Activated CD8-positive, alpha-beta memory T cell treated with anti-CD3 and anti-CD28 coated beads for 48 hours (primary cell): ENCODE data around the gene MTA3.

ENCODE experiments used
- DNase-seq, 3 experiments: peaks; one replicate each; pipeline ENCODE4 v3.0.0-alpha.2; 2020; ENCODE audit warnings: low read depth in 2 of 3, low spot score in 2 of 3

Gene MTA3

DNA sequence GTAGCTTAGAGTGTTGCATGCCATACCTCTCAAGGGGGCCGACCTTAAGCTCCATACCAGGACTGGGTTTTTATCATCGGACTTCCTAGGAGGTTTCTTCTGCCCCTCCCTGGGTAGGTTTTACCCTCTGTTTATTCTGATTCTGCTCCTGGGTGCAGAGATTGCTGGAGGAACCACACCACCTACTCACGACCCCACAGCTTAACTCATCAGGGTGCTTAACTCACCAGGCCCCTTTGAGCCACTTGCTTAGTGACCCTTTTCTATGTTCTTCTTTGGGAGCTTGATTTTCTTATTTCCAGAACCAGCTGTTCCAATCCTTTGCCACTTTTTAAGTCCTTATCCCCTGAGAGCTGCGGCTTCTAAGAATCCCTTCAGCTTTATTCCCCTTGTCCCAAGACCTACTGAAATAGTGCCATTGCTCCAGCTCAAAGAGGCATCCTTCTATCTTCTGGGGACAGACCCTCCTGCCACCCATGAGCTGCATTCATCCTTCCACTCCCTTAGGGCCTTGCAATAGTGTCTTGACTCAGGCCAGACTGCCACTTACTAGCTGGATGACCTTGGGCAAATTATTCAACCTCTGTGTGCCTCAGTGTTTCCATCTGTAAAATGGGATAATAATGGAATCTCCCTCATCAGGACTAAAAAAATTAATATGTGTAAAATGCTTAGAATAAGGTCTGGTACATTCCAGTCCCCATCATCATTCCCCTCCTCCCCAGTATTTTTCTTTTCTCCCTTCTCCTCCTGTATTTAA is 189.7 kb downstream of the MTA3 start:
- DNase-seq = no peak

DNA sequence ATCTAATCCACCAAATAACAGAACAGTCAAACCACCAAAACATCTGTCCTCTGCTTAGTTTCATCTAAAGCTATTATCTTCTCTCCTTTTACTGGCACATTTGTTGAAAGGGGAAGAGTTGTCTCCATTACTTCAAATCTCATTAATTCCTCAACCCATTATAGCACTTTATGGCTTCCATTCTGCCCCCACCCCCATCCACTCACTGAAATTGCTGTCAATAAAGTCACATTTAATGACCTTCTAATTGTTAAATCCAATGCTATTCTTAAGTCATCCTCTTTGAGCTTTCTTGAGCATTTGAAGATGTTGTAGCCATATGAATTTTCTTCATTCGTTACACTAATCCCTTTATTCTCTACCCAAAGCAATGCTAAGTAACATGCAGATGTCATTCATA is 190.3 kb downstream of the MTA3 start:
- DNase-seq = no peak

DNA sequence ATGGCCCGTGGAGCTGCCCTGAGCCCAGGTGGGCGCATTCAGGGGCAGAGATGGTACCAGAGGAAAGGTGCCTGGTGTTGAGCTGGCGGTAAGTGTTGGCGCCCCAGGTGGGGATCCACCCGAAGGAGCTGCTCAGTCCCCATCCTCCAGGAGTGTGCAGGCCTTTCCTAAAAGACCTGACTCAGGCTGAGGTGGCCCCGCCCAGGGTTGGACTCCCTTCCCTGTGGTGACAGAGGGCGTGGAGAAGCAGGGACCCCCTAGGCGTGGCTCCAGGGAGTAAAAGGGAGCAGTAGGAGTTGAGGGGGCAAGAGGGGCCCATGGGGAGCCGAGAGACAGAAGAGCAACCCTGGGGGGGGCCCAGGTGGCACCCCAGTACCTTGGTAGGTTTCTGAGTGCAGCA is 193.1 kb downstream of the MTA3 start:
- DNase-seq = no peak

DNA sequence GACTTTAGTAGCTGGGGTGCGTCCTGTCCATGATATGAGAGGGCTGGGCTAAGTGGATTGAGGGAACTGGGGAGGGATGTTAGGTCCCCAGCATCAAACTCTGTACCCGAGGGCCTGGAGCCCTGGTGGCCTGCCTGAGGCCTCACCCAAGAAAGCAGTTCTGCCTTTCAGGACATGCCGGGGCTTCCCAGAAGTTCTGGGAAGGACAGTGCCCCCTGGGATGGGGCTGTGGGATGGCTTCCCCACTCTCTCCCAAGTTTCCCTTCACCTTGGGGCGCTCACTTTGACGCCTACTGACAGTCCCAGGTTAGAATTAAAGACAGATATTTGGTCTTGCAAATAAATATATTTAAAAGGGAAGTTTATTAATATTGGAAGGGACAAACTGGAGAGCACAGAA is 193.7 kb downstream of the MTA3 start:
- DNase-seq = no peak

DNA sequence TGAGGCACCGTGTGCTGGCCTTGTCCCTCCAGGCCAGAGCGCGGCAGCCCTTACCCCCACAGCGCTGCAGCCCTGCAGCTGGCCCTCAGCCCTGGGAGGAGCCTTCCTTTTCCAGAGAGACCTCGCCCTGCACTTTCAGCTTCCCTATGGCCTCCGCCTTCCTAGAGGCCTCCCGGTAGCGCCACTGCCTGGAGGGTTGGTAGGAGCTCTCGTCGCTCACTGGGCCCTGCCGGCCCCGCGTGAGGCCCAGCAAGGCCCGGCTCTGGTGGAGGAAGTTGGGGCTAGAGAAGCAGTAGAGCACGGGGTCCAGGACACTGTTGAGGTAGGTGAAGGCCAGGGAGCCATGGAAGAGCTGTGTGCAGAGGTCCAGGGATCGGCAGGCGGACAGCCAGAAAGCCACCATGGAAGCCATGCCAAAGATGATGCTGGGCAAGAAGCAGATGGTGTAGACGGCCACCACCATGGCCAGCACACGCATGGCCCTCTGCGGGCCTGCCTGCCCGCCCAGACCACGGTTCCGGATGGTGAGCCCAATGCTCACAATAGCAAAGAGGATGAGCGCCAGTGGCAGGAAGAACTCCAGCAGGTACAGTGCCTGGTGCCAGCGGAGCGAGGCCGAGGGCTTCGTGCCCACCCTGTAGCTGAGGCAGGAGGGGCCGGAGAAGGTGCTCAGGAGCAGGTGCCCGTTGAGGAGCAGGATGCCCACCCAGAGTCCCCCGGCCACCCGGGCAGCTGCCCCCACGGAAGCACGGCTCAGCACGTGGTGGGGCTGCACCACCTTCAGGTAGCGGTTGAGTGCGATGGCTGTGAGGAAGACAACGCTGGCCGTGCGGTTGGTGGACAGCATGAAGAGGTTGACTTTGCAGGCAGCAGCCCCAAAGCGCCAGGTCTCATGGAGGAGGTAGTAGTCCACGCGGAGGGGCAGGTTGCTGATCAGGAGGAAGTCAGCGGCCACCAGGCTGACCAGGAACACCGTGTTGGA is 194.7 kb downstream of the MTA3 start:
- no peak for DNase-seq

DNA sequence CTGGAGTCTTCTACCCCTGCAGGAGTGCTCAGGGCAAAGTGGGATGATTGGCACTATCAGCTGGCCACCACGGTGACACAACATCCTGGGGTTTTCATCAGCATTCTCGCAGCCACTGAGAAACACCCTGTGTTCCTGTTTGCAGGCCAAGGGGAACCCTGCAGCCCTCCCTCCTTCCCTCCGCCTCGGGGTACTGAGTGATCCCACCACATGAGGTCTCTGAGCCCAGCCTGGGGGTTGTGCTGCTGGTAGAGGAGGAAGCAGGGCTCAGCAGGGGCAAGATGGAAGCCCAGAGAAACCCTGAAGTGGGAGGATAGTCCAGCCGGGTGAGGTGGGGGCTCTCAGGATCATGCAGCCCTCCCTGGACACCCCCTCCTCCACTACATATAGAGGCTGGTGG is 195.7 kb downstream of the MTA3 start, which contains the start of gene OXER1:
Gene OXER1, minus strand, starts transcription at position 40 of the 400 bp plus-strand sequence. CDS start 73 bp downstream, outside the sequence.
- DNase-seq = no peak

DNA sequence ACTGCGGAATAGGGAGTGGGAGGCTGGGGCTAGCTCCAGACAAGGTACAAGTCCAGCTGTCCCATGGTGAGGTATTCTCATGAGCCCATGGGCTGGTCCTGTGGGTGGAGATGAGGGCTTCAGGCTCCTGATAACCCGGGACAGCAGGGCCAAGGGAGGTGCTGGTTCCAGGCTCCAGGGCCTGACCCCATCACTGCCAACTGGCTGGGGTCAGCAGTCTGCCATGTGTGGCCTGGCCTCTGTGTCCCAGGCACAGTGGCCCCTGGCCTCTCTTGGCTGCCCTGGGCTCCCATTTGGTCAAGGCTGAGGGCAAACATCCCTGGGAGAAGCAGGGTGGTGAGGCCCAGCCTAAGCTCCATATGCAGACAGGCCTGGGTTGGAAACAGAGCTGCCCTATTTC is 196.5 kb downstream of the MTA3 start:
- DNase-seq = no peak

DNA sequence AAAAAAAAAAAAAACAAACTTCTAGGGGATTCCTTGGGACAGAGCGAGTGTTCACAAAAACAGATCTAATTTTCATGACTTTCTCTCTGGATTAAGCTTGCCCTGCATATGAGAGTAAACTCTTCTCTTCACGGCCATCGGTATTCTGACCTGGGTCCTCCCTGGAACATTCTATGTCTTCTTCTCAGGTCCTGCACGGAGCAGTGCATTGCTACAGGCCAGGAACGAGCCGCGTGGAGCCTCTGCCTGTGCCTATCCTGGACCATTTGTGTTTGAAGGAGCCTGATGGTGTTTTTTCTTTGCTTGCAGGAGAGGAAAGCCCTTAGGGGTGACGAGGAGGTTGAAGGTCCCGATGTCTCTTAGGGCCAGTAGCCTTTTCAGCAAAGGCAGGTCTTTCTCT is 197.3 kb downstream of the MTA3 start:
- DNase-seq = no peak

DNA sequence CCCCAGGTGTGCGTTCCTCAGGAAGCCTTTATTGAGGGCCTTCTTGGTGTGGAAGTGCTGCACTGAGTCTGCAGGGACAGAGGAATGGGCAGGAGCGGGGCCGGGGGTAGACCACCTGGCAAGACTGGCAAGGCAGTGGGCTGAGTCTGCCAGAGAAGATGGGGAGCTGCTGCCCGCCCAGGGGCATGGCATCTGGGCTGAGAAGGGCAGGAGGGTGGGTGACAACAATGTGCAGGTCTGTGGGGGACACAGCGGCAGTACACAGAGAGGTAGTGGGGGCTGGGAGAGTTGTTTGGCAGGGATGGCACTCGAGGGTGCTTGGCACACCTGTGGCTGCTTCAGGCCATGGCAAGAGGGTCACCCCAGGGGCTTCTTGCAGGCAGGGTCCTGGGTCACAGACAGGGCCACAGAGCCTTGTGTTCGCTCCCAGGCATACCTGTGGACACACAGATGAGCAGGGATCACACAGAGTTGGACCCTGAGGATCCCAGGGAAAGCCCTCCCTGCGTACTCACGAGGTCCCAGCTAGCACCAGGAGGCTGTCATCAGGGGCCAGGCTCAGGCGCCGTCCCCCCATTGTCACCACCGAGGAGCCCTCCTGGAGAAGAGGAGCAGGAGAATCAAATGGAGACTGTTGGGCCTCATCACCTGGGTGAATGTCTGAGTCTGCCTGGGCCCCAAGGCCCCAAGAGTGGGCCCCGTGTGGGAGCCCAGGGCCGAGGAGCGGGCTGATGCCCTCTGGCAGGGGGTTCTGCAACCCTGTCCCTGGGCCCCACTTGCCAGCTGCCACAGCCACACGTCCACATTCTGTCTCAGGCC is 198.9 kb downstream of the MTA3 start:
- DNase-seq = no peak

DNA sequence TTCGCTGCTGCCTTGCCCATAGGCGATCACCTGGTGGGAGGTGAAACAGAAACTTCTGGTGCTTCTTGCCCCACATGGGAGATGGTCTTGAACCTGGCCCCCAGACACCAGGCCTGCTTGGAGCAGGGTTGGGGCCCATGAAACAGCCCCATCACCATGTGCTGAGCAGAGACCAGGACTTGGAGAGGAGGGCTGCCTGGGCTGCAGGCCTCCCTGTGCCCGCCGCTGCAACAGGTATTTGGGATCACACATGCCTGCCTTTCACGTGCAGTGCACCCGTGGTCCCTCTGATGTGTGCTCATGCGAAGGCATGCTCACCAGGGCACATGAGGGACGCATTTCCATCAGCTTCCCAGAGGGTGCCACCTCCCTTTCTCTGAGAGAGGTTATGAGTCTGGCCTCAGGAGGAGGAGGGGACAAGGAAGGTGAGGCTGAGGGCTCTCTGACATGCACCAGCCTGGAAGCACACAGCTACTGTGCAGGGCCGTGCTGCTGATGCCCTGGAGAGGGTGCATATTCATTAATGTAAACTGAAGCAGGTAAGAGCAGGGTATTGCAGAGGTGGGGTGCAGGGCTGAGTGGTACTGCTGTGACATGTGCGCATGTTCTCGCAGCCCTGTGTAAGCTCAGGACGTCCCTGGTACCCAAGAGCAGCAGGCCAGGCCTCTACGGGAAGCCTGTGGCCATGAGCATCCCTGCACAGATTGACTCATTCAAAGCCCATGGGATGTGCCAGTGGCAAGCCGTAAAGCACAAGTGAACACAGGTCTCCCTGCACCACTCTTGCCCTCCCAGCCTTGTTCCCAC is 199.7 kb downstream of the MTA3 start:
- DNase-seq = no peak

DNA sequence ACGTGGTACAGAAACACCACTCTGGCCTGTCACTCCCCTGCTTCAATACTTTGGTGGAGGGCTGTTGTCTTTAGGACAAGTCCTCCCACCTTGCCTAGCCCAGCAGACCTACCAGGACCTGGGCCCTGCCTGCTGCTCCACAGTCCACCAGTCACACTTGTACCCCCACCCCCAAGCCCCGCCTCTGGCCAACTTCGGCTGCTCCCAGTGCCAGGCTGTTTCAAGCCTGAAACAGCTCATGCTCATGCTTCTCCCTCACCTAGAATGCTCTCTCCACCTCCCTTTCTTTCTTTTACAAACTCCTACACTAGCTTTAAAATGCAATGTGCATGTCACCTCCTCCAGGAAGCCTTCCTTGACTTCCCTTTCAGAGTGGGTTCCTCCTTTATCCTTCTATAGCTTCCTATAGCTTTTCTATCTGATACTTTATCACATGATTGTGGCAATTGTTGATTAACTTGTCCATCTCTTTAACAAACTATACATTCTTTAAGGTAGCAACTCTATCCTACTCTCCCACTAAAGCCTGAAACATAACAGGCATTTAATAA is 200.3 kb downstream of the MTA3 start:
- DNase-seq = no peak

DNA sequence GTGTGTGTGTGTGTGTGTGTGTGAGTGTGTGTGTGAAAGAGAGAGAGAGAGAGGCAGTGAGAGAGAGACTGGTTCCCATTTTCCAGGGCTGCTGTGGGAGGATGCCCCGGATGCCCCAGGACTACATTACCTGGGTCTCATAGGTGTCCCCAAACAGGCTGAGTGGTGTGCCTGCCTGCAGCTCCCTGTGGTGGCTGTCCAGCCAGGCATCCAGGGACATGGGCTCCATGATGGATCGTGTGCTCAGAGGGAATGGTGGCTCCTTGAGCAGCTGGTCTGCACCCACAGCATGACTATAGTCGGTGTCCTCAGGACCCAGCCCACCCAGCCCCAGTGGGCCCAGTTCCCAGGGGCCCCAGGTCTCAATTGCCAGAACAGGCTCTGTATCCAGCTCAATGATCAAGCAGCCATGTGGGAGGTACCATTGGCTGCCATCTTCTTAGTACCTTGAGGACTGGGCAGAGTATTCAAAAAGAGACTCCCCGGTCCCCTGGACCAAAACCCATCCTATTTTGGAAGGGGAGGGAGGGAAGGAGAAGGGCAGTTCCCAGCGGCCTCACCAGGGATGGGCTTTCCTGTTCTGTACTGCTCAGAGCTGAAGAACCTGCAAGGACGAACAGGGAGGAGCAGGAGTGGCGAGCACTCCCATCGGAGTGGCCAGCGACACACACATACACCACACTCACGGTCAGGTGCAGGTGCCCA is 201.3 kb downstream of the MTA3 start:
- DNase-seq = no peak

DNA sequence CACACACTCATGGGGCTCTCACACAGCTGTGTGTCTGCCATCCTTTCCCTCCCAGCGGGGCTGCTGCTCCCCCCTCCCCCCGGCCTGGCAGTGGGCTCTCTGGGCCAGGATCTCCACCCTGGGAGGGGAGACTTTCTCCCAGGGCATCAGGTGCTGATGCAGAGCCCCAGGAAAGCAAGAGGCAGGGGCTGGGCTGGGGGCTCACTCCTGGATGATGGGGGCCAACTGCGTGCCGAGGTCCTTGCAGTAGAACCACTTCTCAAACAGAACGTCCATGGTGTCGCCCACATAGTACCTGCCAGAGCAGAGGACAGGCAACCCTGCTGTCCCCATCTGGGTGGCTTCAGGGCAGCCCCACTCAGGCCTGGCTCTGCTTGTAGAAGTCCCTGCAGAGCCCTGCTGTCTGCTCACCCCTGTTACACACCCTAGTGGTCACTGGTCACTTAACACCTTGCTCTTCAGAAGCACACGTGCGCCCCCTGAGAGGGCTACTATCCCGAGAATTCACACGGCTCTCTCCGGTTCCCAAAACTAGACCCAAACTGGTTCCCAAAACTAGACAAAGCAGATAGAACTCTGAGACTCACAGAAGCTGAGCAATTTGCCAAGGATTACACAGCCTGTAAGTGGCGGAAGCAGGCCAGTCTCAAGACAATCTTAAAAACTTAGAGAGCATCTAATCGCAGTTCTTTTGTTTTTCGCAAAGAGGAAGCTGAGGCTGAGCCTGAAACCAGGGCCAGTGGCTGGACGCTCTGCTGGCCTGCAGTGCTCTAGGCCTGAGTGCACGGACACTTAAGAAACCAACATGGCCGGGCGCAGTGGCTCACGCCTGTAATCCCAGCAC is 202.1 kb downstream of the MTA3 start:
- no peak for DNase-seq

DNA sequence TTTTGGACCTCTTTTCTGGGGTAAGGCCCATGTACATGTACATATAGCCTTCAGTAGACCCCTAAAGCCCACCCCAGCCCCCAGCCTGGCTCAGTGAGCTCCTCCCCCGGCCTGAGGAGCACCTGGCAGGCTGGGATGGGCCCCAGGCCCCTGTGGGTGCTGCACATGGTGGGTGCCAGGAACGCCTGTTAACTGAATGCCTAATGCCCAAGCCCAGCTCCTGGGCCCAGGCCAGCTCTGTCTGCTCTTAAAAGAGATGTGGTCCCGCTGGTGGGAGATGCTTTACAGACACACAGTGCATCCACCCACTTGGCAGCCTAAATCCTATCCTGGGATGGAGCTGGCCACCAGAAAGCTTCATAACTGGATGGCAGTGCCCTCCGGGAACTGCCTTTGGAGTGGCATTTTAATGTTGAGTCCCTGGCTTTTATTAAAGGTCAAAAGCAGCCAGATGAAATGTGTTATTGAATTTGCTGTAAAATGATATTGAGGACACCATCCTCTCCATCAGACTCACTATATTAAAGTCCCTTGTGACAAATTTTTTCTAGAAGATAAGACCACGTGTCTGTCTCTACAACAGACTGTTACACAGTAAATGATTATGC is 203.2 kb downstream of the MTA3 start:
- no peak for DNase-seq

DNA sequence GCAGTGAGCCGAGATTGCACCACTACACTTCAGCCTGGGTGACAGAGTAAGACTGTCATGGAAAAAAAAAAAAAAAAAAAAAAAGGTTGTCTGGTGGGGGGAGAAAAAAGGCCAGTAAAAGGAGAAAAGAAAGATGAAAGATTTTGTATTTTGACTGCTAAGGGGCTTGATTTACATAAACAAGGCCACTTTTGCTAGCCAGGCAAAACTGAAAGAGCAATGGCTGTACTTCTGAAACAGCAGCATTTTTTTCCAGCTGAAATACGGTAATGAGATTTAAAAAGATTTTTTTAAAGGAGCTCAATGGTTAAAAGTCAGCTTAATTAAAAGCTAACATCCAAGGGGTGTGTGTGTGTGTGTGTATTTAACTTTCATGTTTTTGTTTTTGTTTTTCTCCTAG is 206.8 kb downstream of the MTA3 start:
- DNase-seq = no peak

DNA sequence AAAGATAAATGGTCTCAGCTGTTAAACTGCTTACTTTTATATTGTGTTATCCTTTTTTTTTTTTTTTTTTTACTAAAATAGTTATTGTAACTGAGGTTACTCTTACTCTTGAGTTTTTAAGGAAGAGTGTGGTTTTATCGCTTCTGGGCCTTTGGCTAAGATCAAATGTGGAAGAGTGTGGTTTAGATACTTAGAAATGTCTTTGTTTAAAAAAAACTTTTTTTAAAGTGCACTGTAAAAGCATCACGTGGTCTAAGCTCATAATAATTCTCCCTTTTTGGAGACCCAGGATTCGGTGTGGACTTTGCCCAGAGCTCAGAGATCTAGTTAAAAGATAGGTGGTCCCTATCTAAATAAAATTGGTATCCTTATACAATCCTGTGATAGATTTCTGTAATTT is 207.4 kb downstream of the MTA3 start:
- DNase-seq = no peak

DNA sequence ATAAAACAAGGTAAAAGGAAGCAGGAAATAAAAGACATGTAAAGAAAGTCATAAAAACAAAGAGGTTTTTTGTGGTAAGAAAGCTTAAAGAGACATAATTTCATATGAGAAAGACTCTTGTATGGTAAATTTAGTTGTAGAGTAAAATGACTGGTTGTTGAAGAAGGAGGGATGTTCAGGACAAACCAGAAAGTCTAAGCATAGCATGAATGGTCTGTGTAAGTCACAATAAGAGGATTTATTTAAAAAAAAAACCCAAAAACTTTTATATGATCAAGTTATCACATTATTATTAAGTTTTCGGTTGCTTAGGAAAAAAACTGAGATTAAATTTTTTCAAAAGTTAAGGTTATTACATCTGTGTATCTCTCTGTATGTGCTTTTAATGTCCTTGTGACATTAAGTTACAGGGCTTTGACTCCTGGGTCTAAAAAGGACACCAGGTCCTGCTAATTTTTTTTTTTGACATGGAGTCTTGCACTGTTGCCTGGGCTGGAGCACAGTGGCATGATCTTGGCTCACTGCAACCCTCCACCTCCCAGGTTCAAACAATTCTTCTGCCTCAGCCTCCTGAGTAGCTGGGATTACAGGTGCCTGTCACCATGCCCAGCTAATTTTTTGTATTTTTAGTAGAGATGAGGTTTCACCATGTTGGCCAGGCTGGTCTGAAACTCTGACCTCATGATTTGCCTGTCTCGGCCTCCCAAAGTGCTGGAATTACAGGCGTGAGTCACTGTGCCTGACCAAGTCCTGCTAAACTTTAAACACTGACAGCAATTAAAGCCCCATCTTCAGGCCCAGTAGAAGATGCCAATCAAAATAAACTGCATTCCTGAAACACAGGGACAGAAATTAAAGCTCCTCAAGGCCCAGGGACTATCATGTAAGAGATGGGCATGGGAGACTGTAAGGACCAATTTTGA is 209.7 kb downstream of the MTA3 start:
- DNase-seq = no peak
